Left lung (tissue), 10 donors: ENCODE results near the gene MAMDC4. TPM values are rescaled to one million over a fixed set of nuclear protein-coding genes. Genes with fewer than 3 reads are reported as not detected.
"Not testable (repeated sequence)": the region's sequence is repeated elsewhere in the genome, so short reads cannot be mapped to it uniquely, and the experiment has no call there.

Source experiments
- ATAC-seq: fragments of 200-7000 bp; cut with Tn5 transposase; one replicate; pipeline ENCODE4 v1.9.1; 2020; ENCODE audit warnings: moderate library complexity
- DNase-seq, 4 donors: peaks; one replicate each; pipeline ENCODE4 v3.0.0-alpha.2; 2013 to 2020
- H3K27ac ChIP-seq, 2 donors: fragments of 200-600 bp; sonication (generic) in 1 of 2; one replicate each; pipeline versions ENCODE4 v1.5.0 to v1.8.0; 2020 to 2021
- H3K27me3 ChIP-seq, 2 donors: fragments of 200-600 bp; sonication (generic) in 1 of 2; one replicate each; pipeline versions ENCODE4 v1.5.0 to v1.8.0; 2020 to 2021
- H3K36me3 ChIP-seq, 2 donors: fragments of 200-600 bp; sonication (generic) in 1 of 2; one replicate each; pipeline versions ENCODE4 v1.5.0 to v1.8.0; 2020 to 2021
- H3K4me1 ChIP-seq, 2 donors: fragments of 200-600 bp; one replicate each; pipeline ENCODE4 v1.8.0; 2021
- H3K4me3 ChIP-seq, 2 donors: fragments of 200-600 bp; sonication (generic) in 1 of 2; one replicate each; pipeline versions ENCODE4 v1.5.0 to v1.8.0; 2020 to 2021; ENCODE audit warnings: mild to moderate bottlenecking in 1 of 2
- H3K9me3 ChIP-seq, 2 donors: fragments of 200-600 bp; sonication (generic) in 1 of 2; one replicate each; pipeline versions ENCODE4 v1.5.0 to v1.8.0; 2020 to 2021
- intact Hi-C, 2 donors: fragments of 100-400 bp; cut with DNase I; formaldehyde crosslinking; loops; one replicate each; pipeline versions ENCODE4 v1.11.2 to v1.14.2; 2022
- polyA plus RNA-seq, 6 donors: library from polyadenylated mRNA; unstranded; fragments of 120-200 nt; gene quantifications; one replicate each; pipeline ENCODE4 v1.2.1, GENCODE V29; 2013; ENCODE audit not compliant: insufficient read length in 6 of 6
- total RNA-seq, 2 donors: library from RNA; stranded (reverse); fragmentation: NEBNext Ultra II Directional; extraction: Animal tissue kit (Norgen Biotek cat#: 25700); gene quantifications; one replicate each; pipeline ENCODE4 v1.2.1, GENCODE V29; 2021
- TF ChIP-seq, protein P1 (sequence below), 2 donors: fragments of 200-600 bp; sonication (generic) in 1 of 2; IDR thresholded peaks; one replicate each; pipeline versions ENCODE4 v1.5.0 to v1.8.0; 2021; ENCODE audit warnings: antibody characterized with exemption in 2 of 2
- donor health status: DM: no; HTN: yes; CAD: no.
- donor health status: DM: no; HTN: no; CAD: no.

MAMDC4 gene
- total and polyA plus RNA-seq, 8 donors = 5.3 to 16.0 (median 8.8) TPM

- Histone ChIP-seq H3K36me3 (peaks cover 0 to 87% of the 10 kb centered on the region in 2 donors), H3K4me1 (no peaks in the 10 kb centered on the region), H3K9me3 (no peaks in the 10 kb centered on the region), H3K4me3 (no peak overlapping the region), H3K27ac (no peak overlapping the region), H3K27me3 (no peaks in the 10 kb centered on the region)
- DNase-seq (peak in 1 of 4 donors; percentile 65), ATAC-seq (no peak)
- TF ChIP-seq, protein P1, sequence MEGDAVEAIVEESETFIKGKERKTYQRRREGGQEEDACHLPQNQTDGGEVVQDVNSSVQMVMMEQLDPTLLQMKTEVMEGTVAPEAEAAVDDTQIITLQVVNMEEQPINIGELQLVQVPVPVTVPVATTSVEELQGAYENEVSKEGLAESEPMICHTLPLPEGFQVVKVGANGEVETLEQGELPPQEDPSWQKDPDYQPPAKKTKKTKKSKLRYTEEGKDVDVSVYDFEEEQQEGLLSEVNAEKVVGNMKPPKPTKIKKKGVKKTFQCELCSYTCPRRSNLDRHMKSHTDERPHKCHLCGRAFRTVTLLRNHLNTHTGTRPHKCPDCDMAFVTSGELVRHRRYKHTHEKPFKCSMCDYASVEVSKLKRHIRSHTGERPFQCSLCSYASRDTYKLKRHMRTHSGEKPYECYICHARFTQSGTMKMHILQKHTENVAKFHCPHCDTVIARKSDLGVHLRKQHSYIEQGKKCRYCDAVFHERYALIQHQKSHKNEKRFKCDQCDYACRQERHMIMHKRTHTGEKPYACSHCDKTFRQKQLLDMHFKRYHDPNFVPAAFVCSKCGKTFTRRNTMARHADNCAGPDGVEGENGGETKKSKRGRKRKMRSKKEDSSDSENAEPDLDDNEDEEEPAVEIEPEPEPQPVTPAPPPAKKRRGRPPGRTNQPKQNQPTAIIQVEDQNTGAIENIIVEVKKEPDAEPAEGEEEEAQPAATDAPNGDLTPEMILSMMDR (IDR thresholded peaks at IDR 0.05) = no peak
- intact Hi-C loops = no loop called here
Measured at GRCh38 chr9:136831720-136832104, 20.4 kb upstream of the MAMDC4 start.

DNA sequence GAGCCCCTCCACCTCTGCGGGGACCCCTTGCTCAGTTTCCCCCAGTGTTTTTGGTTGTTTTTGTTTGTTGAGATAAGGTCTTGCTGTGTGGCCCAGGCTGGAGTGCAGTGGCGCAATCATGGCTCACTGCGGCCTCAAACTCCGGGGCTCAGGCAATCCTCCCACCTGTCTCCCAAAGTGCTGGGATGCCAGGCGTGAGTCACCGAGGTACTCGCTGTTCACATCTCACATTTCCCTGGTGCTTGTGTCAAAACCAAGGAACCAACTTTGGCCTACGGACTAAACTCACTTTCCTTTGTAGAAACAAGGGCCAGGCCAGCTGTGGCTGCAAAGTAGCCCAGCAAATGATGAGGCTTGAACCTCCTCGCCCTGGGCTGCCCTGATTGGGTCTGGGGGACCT, 19.6 kb upstream of the MAMDC4 start:
- Histone ChIP-seq H3K9me3 (no peaks in the 10 kb centered on the region), H3K4me3 (no peak overlapping the region), H3K27ac (no peak overlapping the region), H3K27me3 (no peaks in the 10 kb centered on the region), H3K4me1 (no peaks in the 10 kb centered on the region), H3K36me3 (peaks cover 0 to 87% of the 10 kb centered on the region in 2 donors)
- TF ChIP-seq, protein P1 (IDR thresholded peaks at IDR 0.05) = no peak
- ATAC-seq = no peak
- peak in 1 of 4 donors; percentile 57 for DNase-seq
- intact Hi-C loops = no loop called here

GRCh38 chr9:136833381-136834048, 18.6 kb upstream of the MAMDC4 start:
- DNase-seq = peak in 1 of 4 donors; percentile 27
- H3K4me1 ChIP-seq, intact Hi-C loops, H3K4me3 ChIP-seq, H3K9me3 ChIP-seq, ATAC-seq, H3K27ac ChIP-seq, H3K27me3 ChIP-seq: not testable (repeated sequence)
- H3K36me3 ChIP-seq = peaks cover 0 to 87% of the 10 kb centered on the region in 2 donors

- TF ChIP-seq, protein P1 (IDR thresholded peaks at IDR 0.05) = no peak
- ATAC-seq (no peak), DNase-seq (peak in 1 of 4 donors; percentile 68)
- no peaks in the 10 kb centered on the region for H3K4me1 ChIP-seq
- H3K9me3 ChIP-seq = no peaks in the 10 kb centered on the region
- peaks cover 0 to 87% of the 10 kb centered on the region in 2 donors for H3K36me3 ChIP-seq
- intact Hi-C loops = no loop called here
- H3K4me3 ChIP-seq = no peak overlapping the region
- no peak overlapping the region for H3K27ac ChIP-seq
- no peaks in the 10 kb centered on the region for H3K27me3 ChIP-seq
Measured at GRCh38 chr9:136835162-136835931, 16.8 kb upstream of the MAMDC4 start.

- Histone ChIP-seq H3K4me3 (no peak overlapping the region), H3K4me1 (peaks cover 0 to 2% of the 10 kb centered on the region in 2 donors), H3K27me3 (no peaks in the 10 kb centered on the region), H3K36me3 (peaks cover 0 to 86% of the 10 kb centered on the region in 2 donors), H3K9me3 (no peaks in the 10 kb centered on the region), H3K27ac (no peak overlapping the region)
- ATAC-seq = no peak
- peak in 1 of 4 donors; percentile 47 for DNase-seq
- intact Hi-C loops = no loop called here
- TF ChIP-seq, protein P1 (IDR thresholded peaks at IDR 0.05) = no peak
Measured at GRCh38 chr9:136835932-136836904, 15.9 kb upstream of the MAMDC4 start.
